GM23338 (cell line): ENCODE measurements around the gene ERC2. TPM values are rescaled to one million over a fixed set of nuclear protein-coding genes. Genes with fewer than 3 reads are reported as not detected.

Source experiments
- ATAC-seq: fragments of 200-7000 bp; cut with Tn5 transposase; 3 replicates; pipeline ENCODE4 v1.9.1; 2020
- DNase-seq: peaks from one replicate; pipeline ENCODE4 v3.0.0-alpha.2; 2015; ENCODE audit warnings: low spot score
- H2AFZ ChIP-seq: fragments of 200-600 bp; sonication (generic); 2 replicates; pipeline ENCODE4 v1.8.0; 2016; ENCODE audit warnings: antibody characterized with exemption, mild to moderate bottlenecking, moderate library complexity
- H3F3A ChIP-seq: fragments of 200-600 bp; sonication (generic); replicated peaks from 2 replicates; pipeline ENCODE4 v1.8.0; 2017; ENCODE audit warnings: antibody characterized with exemption, mixed run types, low read depth
- H3K27ac ChIP-seq: fragments of 200-600 bp; sonication (generic); 2 replicates; pipeline ENCODE4 v1.6.1; 2016; ENCODE audit warnings: low read depth
- H3K27me3 ChIP-seq: fragments of 200-600 bp; sonication (generic); 2 replicates; pipeline ENCODE4 v1.8.0; 2016; ENCODE audit warnings: mild to moderate bottlenecking, mixed run types, moderate library complexity; ENCODE audit not compliant: insufficient read depth
- H3K36me3 ChIP-seq: fragments of 200-600 bp; sonication (generic); 2 replicates; pipeline ENCODE4 v1.8.0; 2016; ENCODE audit warnings: mild to moderate bottlenecking; ENCODE audit not compliant: insufficient read depth
- H3K4me1 ChIP-seq: fragments of 200-600 bp; sonication (generic); 2 replicates; pipeline ENCODE4 v1.8.0; 2016; ENCODE audit warnings: mild to moderate bottlenecking, moderate library complexity; ENCODE audit not compliant: insufficient read depth
- H3K4me2 ChIP-seq: fragments of 200-600 bp; sonication (generic); 2 replicates; pipeline ENCODE4 v1.7.1; 2017; ENCODE audit warnings: mixed run types
- H3K4me3 ChIP-seq: fragments of 200-600 bp; sonication (generic); 2 replicates; pipeline ENCODE4 v1.6.1; 2016; ENCODE audit warnings: mixed run types
- H3K79me2 ChIP-seq: fragments of 200-600 bp; sonication (generic); replicated peaks from 2 replicates; pipeline ENCODE4 v1.8.0; 2017; ENCODE audit warnings: mild to moderate bottlenecking; ENCODE audit not compliant: insufficient read depth
- H3K9me2 ChIP-seq: fragments of 200-600 bp; sonication (generic); 2 replicates; pipeline ENCODE4 v1.8.0; 2017; ENCODE audit not compliant: insufficient read depth
- H4K20me1 ChIP-seq: fragments of 200-600 bp; sonication (generic); replicated peaks from 2 replicates; pipeline ENCODE4 v1.8.0; 2017; ENCODE audit warnings: mild to moderate bottlenecking; ENCODE audit not compliant: insufficient read depth
- H3K27ac Mint-ChIP-seq: 2 replicates; pipeline ENCODE4 v1.8.0; 2020; ENCODE audit warnings: inconsistent platforms, mild to moderate bottlenecking, moderate library complexity, mixed read lengths
- H3K27me3 Mint-ChIP-seq: 3 replicates; pipeline ENCODE4 v1.8.0; 2022; ENCODE audit warnings: low read depth, mild to moderate bottlenecking, moderate library complexity, mixed read lengths, inconsistent platforms; ENCODE audit not compliant: insufficient read depth, poor library complexity
- H3K36me3 Mint-ChIP-seq: 3 replicates; pipeline ENCODE4 v1.8.0; 2021; ENCODE audit warnings: low read depth, mild to moderate bottlenecking, inconsistent platforms, moderate library complexity, mixed read lengths
- H3K4me1 Mint-ChIP-seq: 3 replicates; pipeline ENCODE4 v1.8.0; 2020; ENCODE audit warnings: mild to moderate bottlenecking, inconsistent platforms, mixed read lengths
- H3K4me3 Mint-ChIP-seq: 3 replicates; pipeline ENCODE4 v1.8.0; 2021; ENCODE audit warnings: moderate library complexity, mild to moderate bottlenecking, inconsistent platforms, mixed read lengths
- H3K9me3 Mint-ChIP-seq: 3 replicates; pipeline ENCODE4 v1.8.0; 2020; ENCODE audit warnings: moderate library complexity, mild to moderate bottlenecking, inconsistent platforms, mixed read lengths
- CTCF ChIP-seq, 2 experiments: fragments of 200-600 bp in 1 of 2; sonication (generic) in 1 of 2; conservative IDR thresholded peaks; 2 replicates each; pipeline versions ENCODE4 v1.5.1 to v1.6.1; 2016 to 2017; ENCODE audit warnings: antibody characterized with exemption in 2 of 2, low read depth in 2 of 2, mild to moderate bottlenecking in 2 of 2, moderate library complexity in 1 of 2
- ETS1 ChIP-seq: IDR thresholded peaks from 2 replicates; pipeline ENCODE4 v1.6.1; 2016; ENCODE audit warnings: antibody characterized with exemption
- EZH2 ChIP-seq: fragments of 200-600 bp; sonication (generic); IDR thresholded peaks from one replicate; pipeline ENCODE4 v1.8.0; 2017; ENCODE audit warnings: antibody characterized with exemption, mild to moderate bottlenecking, low read depth; ENCODE audit not compliant: unreplicated experiment
- EZH2phosphoT487 ChIP-seq: fragments of 200-600 bp; sonication (generic); IDR thresholded peaks from one replicate; pipeline ENCODE4 v1.8.1; 2018; ENCODE audit warnings: antibody characterized with exemption; ENCODE audit not compliant: unreplicated experiment
- JUNB ChIP-seq: IDR thresholded peaks from one replicate; pipeline ENCODE4 v1.6.1; 2016; ENCODE audit warnings: antibody characterized with exemption; ENCODE audit not compliant: unreplicated experiment
- POLR2AphosphoS5 ChIP-seq: IDR thresholded peaks from 2 replicates; pipeline ENCODE4 v1.6.1; 2016; ENCODE audit warnings: antibody characterized with exemption, low read depth
- STAT1 ChIP-seq: IDR thresholded peaks from one replicate; pipeline ENCODE4 v1.6.1; 2016; ENCODE audit warnings: antibody characterized with exemption; ENCODE audit not compliant: unreplicated experiment
- ZNF114 ChIP-seq: fragments of 250-450 bp; sonication (Bioruptor Pico); IDR thresholded peaks from 2 replicates; pipeline ENCODE4 v1.5.0; 2020; ENCODE audit warnings: mild to moderate bottlenecking, moderate library complexity
- ZNF331 ChIP-seq: fragments of 250-450 bp; sonication (Bioruptor Pico); IDR thresholded peaks from 2 replicates; pipeline ENCODE4 v1.5.0; 2020; ENCODE audit warnings: low read depth, mild to moderate bottlenecking, moderate library complexity
- polyA plus RNA-seq: library from polyadenylated mRNA; unstranded; fragments of >200 nt; fragmentation: Nextera tagmentation; extraction: Ambion mirVana; gene quantifications from 2 replicates; pipeline ENCODE4 v1.2.1, GENCODE V29; 2016
- total RNA-seq: library from RNA; depleted of rRNA; stranded (reverse); fragments of >200 nt; shearing (Covaris generic); gene quantifications from 2 replicates; pipeline ENCODE4 v1.2.3, GENCODE V29; 2014
- TF ChIP-seq, protein P1 (sequence below): IDR thresholded peaks from one replicate; pipeline ENCODE4 v1.6.1; 2018; ENCODE audit warnings: antibody characterized with exemption; ENCODE audit not compliant: unreplicated experiment

ERC2 gene
- total and polyA plus RNA-seq, 2 experiments from 2014 or later, result 11.8 to 13.7 TPM

- Histone ChIP-seq H3K36me3 (no peaks in the 10 kb centered on the region), H3K27ac (no peak overlapping the region), H4K20me1 (no peaks in the 10 kb centered on the region; the same call in 1 of the 2 replicates), H3K27me3 (peaks cover 93% of the 10 kb centered on the region), H2AFZ (peak overlapping the region; percentile 98), H3K79me2 (no peaks in the 10 kb centered on the region), H3F3A (peaks cover 28% of the 10 kb centered on the region), H3K4me3 (peak overlapping the region; percentile 93), H3K4me1 (peaks cover 52% of the 10 kb centered on the region), H3K4me2 (peak overlapping the region; percentile 100), H3K9me2 (no peaks in the 10 kb centered on the region)
- Mint-ChIP-seq H3K9me3 (peaks cover 19% of the 10 kb centered on the region), H3K4me1 (peaks cover 29% of the 10 kb centered on the region), H3K36me3 (peaks cover 4% of the 10 kb centered on the region; the same call in 1 of the 3 replicates), H3K4me3 (peak overlapping the region; percentile 82), H3K27me3 (peaks cover 91% of the 10 kb centered on the region), H3K27ac (peak overlapping the region; percentile 46; the same call in 1 of the 2 replicates)
- ATAC-seq, result peak; percentile 16
- DNase-seq, result peak; percentile 95
- TF ChIP-seq JUNB (no peak), ZNF331 (CRISPR knock-in tag) (no peak), EZH2 (peak; percentile 62), CTCF (conservative IDR thresholded peaks at IDR 0.05; ENCODE audit: low read depth in 2 of 2) (peak; percentile 29 to 82), ZNF114 (no peak), ETS1 (peak; percentile 23; the same call in 1 of the 2 replicates), STAT1 (no peak), POLR2AphosphoS5 (no peak)
Observed at GRCh38 chr3:55484801-55485791, 983.2 kb downstream of the ERC2 start.

DNA sequence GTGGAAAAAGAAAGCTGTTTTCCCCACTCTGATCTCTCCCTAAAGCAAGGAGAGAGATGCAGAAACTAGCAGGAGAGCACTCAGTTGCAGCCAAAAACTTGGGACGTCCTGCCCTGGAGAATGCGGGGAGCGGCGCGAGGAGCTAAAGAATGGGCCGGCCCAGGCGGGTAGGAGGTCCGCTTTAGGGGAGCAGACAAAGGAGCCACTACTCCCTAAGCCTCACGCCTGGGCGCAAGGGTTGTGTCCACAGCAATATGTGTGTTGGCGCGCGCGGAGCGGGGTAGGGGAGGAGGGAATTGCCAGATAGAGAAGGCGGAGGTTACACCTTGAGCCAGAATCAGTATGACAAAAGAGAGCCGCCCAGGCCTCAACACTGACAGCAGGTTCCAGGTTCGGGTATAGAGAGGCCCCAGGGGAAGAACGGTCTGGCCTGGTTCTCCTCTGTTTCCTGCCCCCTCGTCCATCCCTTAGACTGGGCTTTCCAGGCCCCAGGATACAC is 984.0 kb downstream of the ERC2 start:
- ATAC-seq, result peak; percentile 3
- peaks cover 44% of the 10 kb centered on the region for H3K4me1 ChIP-seq
- H3K4me2 ChIP-seq, result peak overlapping the region; percentile 97
- no peaks in the 10 kb centered on the region for H3K36me3 ChIP-seq
- peak; percentile 60 for DNase-seq
- no peak overlapping the region for H3K27ac Mint-ChIP-seq
- peaks cover 19% of the 10 kb centered on the region for H3K9me3 Mint-ChIP-seq
- H3K4me1 Mint-ChIP-seq, result peaks cover 22% of the 10 kb centered on the region
- H3K9me2 ChIP-seq, result no peaks in the 10 kb centered on the region
- H3K4me3 Mint-ChIP-seq, result peak overlapping the region; percentile 82
- H4K20me1 ChIP-seq, result no peaks in the 10 kb centered on the region; the same call in 1 of the 2 replicates
- H3K27me3 ChIP-seq, result peaks cover 93% of the 10 kb centered on the region
- H3K4me3 ChIP-seq, result peak overlapping the region; percentile 93
- H2AFZ ChIP-seq, result peak overlapping the region; percentile 98
- peaks cover 91% of the 10 kb centered on the region for H3K27me3 Mint-ChIP-seq
- H3K27ac ChIP-seq, result no peak overlapping the region
- peaks cover 28% of the 10 kb centered on the region for H3F3A ChIP-seq
- H3K36me3 Mint-ChIP-seq, result peaks cover 4% of the 10 kb centered on the region; the same call in 1 of the 3 replicates
- H3K79me2 ChIP-seq, result no peaks in the 10 kb centered on the region
- TF ChIP-seq EZH2 (peak; percentile 72), EZH2phosphoT487 (no peak), ETS1 (no peak)
- TF ChIP-seq, protein P1, sequence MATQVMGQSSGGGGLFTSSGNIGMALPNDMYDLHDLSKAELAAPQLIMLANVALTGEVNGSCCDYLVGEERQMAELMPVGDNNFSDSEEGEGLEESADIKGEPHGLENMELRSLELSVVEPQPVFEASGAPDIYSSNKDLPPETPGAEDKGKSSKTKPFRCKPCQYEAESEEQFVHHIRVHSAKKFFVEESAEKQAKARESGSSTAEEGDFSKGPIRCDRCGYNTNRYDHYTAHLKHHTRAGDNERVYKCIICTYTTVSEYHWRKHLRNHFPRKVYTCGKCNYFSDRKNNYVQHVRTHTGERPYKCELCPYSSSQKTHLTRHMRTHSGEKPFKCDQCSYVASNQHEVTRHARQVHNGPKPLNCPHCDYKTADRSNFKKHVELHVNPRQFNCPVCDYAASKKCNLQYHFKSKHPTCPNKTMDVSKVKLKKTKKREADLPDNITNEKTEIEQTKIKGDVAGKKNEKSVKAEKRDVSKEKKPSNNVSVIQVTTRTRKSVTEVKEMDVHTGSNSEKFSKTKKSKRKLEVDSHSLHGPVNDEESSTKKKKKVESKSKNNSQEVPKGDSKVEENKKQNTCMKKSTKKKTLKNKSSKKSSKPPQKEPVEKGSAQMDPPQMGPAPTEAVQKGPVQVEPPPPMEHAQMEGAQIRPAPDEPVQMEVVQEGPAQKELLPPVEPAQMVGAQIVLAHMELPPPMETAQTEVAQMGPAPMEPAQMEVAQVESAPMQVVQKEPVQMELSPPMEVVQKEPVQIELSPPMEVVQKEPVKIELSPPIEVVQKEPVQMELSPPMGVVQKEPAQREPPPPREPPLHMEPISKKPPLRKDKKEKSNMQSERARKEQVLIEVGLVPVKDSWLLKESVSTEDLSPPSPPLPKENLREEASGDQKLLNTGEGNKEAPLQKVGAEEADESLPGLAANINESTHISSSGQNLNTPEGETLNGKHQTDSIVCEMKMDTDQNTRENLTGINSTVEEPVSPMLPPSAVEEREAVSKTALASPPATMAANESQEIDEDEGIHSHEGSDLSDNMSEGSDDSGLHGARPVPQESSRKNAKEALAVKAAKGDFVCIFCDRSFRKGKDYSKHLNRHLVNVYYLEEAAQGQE, result no peak
